Stimulated activated CD4-positive, alpha-beta T cell treated with anti-CD3 and anti-CD28 coated beads, Interleukin-12 subunit alpha, Interleukin-12 subunit beta, amount 100 ng/mL, for 4 hours (primary cell): ENCODE measurements around the gene MIEF2.
"Not testable (repeated sequence)": the region's sequence is repeated elsewhere in the genome, so short reads cannot be mapped to it uniquely, and the experiment has no call there.

Experiments used
- DNase-seq: peaks from one replicate; pipeline ENCODE4 v3.0.0-alpha.2; 2020

Gene MIEF2, protein sequence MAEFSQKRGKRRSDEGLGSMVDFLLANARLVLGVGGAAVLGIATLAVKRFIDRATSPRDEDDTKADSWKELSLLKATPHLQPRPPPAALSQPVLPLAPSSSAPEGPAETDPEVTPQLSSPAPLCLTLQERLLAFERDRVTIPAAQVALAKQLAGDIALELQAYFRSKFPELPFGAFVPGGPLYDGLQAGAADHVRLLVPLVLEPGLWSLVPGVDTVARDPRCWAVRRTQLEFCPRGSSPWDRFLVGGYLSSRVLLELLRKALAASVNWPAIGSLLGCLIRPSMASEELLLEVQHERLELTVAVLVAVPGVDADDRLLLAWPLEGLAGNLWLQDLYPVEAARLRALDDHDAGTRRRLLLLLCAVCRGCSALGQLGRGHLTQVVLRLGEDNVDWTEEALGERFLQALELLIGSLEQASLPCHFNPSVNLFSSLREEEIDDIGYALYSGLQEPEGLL

GRCh38 chr17:18260332-18261145, at the start of gene MIEF2:
MIEF2 (plus strand) TSS chr17:18260662; CDS start chr17:18262721, 2,059 bp downstream.
- DNase-seq = peak; percentile 90

DNA sequence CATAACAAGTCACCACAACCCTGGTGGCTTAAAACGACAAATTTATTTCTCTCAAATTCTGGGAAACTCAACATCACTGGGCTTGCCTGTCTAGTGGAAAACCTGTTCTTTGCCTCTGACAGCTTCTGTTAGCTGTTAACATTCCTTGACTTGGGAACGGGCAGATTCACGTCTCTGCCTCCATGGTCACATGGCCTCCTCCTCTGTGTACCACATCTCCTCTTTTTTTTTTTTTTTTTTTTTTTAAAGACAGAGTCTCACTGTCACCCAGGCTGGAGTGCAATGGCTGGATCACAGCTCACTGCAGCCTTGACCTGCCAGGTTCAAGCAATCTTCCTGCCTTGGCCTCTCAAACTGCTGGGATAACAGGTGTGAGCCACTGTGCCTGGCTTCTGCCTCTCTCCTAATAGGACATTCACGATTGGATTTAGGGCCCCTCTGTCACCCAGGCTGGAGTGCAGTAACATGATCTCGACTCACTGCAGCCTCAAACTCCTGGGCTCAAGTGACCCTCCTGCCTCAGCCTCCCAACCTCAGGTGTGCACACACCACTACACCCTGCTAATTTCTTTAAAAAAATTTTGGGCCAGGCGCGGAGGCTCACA, 46.7 kb upstream of the MIEF2 start:
- DNase-seq = no peak

DNA sequence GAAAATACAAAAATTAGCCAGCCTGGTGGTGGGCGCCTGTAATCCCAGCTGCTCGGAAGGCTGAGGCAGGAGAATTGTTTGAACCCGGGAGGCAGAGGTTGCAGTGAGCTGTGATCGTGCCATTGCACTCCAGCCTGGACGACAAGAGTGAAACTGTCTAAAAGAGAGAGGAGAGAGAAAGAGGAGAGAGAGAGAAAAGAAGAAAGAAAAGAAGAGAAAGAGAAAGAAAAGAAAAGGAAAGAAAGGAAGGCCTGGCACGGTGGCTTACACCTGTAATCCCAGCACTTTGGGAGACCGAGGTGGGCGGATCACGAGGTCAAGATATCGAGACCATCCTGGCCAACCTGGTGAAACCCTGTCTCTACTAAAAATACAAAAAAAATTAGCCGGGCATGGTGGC, 43.6 kb upstream of the MIEF2 start:
- DNase-seq = not testable (repeated sequence)

GRCh38 chr17:18217412-18218015, 42.9 kb upstream of the MIEF2 start:
- peak; percentile 69 for DNase-seq

DNA sequence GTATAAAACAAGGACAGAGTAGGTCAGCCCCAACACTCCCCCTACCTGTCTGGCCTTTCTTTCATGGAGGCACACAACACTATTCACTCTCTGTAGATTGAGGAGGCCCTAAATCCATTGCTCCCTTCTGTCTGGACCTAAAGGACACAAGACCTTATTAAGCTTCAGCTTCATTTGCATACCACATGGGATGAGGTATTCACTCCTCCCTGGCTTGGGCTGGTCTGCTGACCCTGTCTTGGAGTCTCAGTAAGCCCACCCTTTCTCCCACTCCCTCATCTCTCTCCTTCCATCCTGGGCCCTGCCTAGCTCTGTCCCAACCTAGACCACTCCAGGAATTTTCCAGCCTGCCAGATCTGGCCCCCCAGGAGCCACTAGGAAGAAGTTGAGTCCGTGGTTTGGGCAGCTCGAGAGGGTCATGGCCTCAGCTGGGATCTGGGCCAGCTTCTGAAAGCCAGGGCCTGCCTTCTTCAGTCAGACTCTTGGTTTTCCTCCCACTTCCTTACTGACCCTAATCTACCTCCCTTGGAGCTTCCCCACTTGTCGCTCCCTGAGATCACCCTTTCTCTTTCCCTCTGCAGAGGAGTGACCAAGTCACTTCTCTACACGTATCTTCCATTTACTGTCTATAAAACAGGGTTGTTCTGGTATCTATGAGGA, 41.6 kb upstream of the MIEF2 start:
- no peak for DNase-seq

DNA sequence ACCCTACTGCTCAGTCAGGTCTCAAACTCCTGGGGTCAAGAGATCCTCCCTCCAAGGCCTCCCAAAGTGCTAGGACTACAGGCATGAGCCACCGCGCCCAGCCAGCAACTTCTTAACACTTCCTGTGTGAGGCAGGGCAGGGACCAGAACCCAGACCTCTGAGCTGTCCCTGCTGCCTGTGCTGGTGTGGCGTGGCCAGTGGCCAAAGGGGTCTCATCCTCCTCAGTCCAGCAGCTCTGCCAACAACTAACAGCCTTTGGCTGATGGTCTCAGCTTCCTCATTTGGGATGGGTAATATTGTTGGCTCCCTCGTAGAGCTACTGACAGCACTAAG, 36.4 kb upstream of the MIEF2 start:
- DNase-seq = no peak

DNA sequence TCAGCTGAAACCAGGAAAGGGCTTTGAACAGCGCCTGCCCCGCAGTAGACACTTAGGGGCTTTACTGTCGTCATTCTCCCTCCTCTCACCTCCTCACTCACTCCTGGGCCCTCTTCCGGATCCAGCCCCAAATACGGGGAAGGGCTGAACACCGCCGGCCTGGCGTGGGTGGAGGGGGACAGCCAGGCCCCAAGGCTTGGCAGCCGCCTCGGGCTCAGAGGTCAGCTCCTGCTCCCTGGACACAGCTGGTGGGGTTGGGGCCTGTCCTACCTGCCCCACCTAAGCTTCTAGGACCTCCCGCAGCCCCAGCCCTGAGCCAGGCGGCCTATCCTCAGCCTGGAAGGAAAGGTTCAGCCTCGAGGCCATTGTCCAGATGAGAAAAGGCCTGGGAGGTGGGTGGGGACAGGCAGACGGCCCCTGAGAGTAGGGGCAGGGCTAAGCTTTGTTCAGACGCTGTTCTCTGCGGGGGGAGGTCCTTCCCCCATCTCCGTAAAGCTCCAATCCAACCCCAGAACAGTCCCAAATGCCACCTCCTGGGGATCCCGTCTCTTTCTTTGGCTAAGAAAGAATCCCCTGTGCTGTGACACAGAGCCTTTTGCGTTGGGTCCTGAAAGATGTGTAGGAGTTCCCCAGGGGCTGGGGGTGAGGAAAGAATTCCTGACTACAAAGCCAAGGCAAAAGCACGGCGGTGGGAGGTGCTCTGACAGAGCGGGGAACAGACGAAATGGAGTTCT, 35.9 kb upstream of the MIEF2 start:
- DNase-seq = no peak

DNA sequence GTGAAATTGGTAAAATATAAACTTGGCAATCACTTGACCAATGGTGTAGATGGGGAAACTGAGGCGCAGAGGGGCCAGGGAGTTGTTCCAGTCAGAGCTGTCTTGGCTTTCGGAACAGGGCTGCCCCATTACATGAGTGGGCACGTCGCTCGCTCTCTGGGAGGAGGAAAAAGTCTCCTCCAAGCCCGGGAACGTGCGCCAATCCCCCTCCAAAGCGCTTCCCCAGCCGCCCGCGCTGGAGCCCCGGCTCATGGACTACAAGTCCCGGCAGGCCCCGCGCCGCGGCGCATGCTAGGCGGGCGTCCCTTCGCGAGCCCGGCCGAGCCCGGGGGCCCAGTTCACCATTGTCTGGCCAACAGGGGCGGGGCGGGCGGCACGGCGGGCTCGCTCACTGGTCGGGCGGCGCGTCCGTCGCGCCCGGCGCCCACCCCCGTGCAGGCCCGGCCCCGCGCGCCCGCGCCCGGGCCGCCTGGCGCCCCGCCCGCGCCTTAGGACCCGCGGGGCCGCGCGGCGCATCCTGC, 35.3 kb upstream of the MIEF2 start, which contains the start of gene LLGL1:
Gene LLGL1, plus strand, starts transcription at position 515 of the 521 bp plus-strand sequence. CDS start 48 bp downstream, outside the sequence.
- DNase-seq = peak; percentile 96

- DNase-seq = no peak
These were observed 34.7 kb upstream of the MIEF2 start for GRCh38 chr17:18225642-18226283.

- DNase-seq = no peak
These were observed 34.0 kb upstream of the MIEF2 start for GRCh38 chr17:18226284-18226945.

DNA sequence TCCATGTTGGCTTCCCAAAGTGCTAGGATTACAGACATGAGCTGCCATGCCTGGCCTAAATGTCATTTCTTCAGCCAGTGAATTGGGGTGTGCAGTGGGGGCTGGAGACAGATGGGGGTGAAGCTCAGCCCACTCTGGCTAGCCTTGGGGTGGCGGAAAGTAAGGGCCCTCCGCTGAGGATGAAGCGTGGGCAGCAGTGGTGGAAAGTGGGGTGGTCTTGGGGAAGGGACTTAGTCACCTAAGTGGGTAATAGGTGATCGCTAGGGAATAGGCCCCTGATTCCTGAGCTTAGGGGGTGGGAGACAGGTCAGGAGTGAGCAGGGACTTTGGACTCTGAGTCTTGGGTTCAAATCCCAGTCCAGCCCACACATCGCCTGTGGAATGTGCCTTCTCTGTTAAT, 32.8 kb upstream of the MIEF2 start:
- DNase-seq = no peak

- DNase-seq = no peak
These were observed 32.2 kb upstream of the MIEF2 start for GRCh38 chr17:18228176-18228682.

GRCh38 chr17:18229254-18229653, 31.2 kb upstream of the MIEF2 start:
- DNase-seq = no peak

GRCh38 chr17:18229771-18230170, 30.7 kb upstream of the MIEF2 start:
- DNase-seq = no peak

DNA sequence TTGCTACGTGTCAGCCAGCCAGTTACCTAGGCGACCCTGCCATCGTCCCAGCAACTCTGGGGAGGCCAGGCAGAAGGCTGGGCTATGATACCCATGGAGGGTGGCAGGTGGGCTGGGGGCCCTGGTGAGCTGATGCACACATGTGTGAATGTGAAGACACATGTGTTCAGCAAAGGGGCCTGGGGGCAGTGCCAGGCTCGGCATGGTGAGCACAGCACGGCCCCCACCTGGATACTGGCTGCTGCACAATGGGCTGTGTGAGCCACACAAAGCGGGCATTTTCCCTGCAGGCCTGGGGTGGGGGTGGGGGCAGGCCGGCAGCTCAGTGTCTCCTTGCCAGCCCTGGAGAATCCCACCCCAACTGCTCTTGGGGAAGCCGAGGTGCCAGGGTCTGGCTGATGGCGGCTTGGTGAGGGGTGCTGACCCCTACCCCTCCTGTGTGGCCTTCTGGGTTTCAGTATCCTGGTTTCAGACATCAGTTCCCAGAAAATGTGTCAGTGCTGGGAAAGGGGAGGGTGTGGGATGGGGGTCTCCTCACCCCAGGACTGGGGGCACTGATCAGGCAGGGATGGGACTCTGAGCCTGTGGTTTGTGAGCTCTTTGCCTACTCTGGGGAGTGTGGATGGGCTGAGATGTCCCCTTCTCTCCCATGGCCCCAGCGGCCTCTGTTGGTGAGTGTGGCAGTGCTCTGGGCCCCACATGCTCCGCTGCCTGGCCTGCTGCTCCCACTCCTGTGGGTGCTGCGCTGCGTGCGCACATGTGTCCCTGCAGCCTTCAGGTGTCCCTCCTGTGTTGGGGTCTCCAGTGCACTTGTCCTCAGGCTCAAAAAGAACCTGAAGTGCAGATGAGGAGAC, 29.9 kb upstream of the MIEF2 start:
- no peak for DNase-seq

DNA sequence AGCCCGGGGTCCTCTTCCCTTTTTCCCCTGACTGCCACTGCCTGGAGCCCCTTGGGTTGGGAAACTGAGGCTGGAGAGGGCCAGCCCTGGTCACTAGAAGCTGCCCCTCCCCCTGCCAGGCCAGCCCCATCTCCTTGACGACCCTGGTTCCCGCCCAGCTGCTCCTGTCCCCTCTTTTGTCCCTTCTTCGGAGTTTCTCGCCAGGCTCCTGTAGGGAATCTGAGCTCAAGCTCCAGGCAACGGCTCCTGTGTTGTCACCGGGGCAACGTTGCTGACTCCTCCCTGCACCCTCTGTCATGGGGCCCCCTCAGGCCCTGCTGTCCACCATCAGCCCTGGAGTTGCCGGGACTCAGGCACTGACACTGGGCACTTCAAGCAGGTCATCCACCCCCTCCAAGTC, 29.3 kb upstream of the MIEF2 start:
- DNase-seq = no peak

- DNase-seq = no peak
These were observed 26.5 kb upstream of the MIEF2 start for GRCh38 chr17:18233803-18234518.

GRCh38 chr17:18234853-18235380, 25.5 kb upstream of the MIEF2 start:
- DNase-seq = no peak
